GM20000 (cell line): ENCODE results near the gene FBXL13.

Experiments
- DNase-seq: peaks from one replicate; pipeline ENCODE4 v3.0.0; 2012; ENCODE audit warnings: low spot score
- CTCF ChIP-seq: IDR thresholded peaks from 2 replicates; pipeline ENCODE4 v1.5.1; 2012; ENCODE audit warnings: mild to moderate bottlenecking, control low read depth; ENCODE audit errors: extremely low read depth, missing control alignments

Gene FBXL13

GRCh38 chr7:102897856-102898531, 176.6 kb downstream of the FBXL13 start:
- DNase-seq, result no peak
- TF ChIP-seq CTCF, result no peak

GRCh38 chr7:102897211-102897631, 177.4 kb downstream of the FBXL13 start:
- no peak for TF ChIP-seq CTCF
- DNase-seq, result no peak

GRCh38 chr7:102896585-102896984, 178.0 kb downstream of the FBXL13 start:
- DNase-seq, result no peak
- TF ChIP-seq CTCF, result no peak

- no peak for TF ChIP-seq CTCF
- DNase-seq, result no peak
Measured at GRCh38 chr7:102895602-102896001, 179.0 kb downstream of the FBXL13 start.

GRCh38 chr7:102892631-102893278, 181.8 kb downstream of the FBXL13 start:
- no peak for DNase-seq
- no peak for TF ChIP-seq CTCF

- DNase-seq, result no peak
- no peak for TF ChIP-seq CTCF
Measured at GRCh38 chr7:102891693-102892261, 182.8 kb downstream of the FBXL13 start.

GRCh38 chr7:102890971-102891692, 183.5 kb downstream of the FBXL13 start:
- no peak for TF ChIP-seq CTCF
- DNase-seq, result no peak
